NCI-H1092 treated with DMSO at 0.1 percent for 48 hours (cell line): ENCODE data around the gene AMIGO2.
"Not testable (repeated sequence)": the region's sequence is repeated elsewhere in the genome, so short reads cannot be mapped to it uniquely, and the experiment has no call there.

Experiments
- DNase-seq: peaks from one replicate; lab custom pipeline; 2025; lab: John Stamatoyannopoulos, UW

AMIGO2 gene, protein sequence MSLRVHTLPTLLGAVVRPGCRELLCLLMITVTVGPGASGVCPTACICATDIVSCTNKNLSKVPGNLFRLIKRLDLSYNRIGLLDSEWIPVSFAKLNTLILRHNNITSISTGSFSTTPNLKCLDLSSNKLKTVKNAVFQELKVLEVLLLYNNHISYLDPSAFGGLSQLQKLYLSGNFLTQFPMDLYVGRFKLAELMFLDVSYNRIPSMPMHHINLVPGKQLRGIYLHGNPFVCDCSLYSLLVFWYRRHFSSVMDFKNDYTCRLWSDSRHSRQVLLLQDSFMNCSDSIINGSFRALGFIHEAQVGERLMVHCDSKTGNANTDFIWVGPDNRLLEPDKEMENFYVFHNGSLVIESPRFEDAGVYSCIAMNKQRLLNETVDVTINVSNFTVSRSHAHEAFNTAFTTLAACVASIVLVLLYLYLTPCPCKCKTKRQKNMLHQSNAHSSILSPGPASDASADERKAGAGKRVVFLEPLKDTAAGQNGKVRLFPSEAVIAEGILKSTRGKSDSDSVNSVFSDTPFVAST

DNA sequence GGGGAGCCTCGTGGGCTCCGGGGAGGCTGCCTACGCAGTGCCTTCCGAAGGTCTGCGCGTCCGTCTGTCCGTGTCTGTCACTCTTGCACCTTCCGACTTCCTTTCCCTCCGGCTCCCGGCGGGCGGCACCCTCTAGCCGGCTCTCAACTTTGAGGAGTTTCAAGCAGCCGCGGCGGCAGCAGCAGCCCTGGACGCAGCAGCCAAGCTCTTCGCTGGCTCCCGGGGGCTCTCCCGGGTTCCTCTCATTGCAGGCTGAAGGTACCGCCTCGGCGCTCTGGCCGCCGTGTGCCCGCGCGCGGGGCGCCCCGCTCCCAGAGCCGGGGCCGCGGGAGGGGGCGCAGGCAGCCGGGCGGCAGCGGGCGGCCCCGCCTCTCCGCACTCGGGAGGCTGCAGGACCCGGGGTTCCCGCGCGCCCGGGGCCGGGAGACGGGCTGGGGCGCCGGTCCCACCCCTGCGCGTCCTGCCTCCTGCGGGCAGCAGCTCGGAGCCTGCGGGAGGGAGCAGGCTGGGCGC, at the start of gene AMIGO2, which contains the start of gene PCED1B:
Gene AMIGO2 (minus strand): TSS at position 492 of the 513 bp plus-strand sequence. CDS start 957 bp downstream, outside the sequence.
Gene PCED1B (plus strand): TSS at position 154 of the 513 bp plus-strand sequence. CDS start 155,443 bp downstream, outside the sequence.
- peak; percentile 81 for DNase-seq

DNA sequence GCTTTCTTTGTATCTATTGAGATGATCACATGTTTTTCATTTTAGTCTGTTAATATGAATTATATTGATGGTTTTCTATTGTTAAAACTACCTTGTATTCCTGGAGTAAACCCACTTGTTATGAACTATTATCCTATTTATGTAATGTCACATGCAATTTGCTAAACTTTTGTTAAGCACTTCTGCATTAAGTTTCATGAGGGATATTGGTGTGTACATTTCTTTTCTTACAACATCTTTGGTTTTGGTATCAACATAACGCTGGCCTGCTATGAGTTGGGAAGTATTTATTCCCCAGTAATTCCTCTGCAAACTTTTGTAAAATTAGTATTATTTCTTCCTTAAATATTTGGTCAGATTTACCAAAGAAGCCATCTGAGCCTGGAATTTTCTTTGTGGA, 46.5 kb upstream of the AMIGO2 start:
- DNase-seq: no peak

DNA sequence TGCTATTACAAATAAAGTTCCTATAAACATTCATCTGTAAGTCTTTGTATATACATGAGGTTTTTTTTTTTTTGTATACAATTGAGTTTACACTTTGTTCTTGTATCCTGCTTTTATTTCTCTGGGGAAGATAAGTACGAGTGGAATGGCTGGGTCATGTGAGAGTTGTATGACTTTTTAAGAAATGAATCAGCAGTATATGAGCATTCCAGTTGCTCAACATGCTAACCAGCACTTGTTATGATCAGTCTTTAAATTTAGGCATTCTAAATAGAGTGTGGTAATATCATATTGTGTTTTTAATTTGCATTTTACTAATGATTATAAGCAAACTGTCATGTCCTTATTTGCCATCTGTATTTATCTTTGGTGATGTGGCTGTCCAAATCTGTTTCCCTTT, 44.7 kb upstream of the AMIGO2 start:
- no peak for DNase-seq

DNA sequence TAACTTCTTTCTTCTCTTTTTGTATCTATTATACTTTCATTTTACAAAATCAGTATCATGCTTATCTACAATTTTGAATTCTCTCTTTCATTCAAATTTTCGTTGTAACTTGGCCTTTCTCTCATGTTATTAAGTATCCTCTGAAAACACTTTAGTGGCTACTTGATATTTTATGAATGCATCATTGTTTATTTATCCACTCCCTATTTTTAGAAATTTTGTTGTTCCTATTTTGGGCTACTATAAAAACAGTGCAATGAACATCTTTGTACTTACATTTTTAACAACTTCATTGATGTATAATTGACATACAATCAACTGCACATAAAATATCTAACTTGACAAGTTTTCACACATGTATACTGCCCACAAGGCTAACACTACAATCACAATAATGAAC, 44.0 kb upstream of the AMIGO2 start:
- DNase-seq: no peak

DNA sequence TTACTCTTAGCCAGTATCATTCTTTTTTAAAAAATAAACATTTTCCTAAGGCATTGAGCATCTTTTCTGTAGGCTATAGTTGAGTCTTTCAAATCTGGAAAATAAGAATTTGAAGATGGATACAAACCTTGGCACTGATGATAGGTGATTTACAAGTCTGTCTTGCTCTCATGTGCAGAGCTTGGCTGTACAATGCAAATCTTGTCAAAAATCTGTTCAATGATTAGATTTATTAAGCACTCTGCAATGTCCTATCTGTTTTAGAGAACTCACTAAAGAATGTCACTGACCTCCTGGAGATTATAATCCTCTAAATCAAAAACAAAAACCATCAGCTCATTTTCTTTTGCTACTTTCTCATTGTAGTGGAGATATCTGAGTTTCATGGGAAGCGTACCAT, 42.8 kb upstream of the AMIGO2 start:
- DNase-seq: no peak

DNA sequence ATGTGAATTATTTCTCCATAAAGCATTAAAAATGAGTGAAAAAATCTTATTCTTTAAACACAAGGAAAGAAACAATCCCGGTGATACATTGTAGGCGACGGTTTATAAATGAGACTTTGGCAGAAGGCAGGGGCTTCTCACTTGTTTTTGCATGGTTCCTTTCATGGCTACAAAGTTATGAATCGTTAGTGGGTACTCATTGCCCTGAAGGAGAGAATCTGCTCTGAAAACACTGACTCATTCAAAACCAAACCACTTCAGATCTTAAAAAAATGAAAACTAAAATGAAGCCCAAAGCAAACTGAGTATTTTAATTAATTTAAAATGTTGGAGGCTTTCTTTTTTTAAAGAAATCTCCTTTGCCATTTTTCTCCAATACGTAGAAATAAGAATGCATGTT, 41.4 kb upstream of the AMIGO2 start:
- no peak for DNase-seq

DNA sequence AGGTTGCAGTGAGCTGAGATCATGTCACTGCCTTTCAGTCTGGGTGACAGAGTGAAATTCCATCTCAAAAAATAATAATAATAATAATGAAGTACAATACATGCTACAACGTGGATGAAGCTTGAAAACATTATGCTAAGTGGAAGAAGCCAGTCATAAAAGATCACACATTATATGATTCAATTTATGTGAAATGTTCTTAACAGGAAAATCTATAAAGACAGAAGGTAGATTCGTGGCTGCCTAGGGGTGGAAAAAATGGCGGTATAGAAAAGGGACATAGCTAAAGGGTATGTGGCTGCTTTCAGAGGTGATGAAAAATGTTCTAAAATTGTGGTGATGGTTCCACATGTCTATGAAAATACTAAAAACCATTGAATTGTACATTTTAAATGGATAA, 41.0 kb upstream of the AMIGO2 start:
- DNase-seq: no peak

DNA sequence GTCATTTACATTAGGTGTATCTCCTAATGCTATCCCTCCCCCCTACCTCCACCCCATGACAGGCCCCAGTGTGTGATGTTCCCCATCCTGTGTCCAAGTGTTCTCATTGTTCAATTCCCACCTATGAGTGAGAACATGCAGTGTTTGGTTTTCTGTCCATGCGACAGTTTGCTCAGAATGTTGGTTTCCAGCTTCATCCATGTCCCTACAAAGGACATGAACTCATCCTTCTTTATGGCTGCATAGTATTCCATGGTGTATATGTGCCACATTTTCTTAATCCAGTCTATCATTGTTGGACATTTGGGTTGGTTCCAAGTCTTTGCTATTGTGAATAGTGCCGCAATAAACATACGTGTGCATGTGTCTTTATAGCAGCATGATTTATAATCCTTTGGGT, 37.5 kb upstream of the AMIGO2 start:
- not testable (repeated sequence) for DNase-seq

DNA sequence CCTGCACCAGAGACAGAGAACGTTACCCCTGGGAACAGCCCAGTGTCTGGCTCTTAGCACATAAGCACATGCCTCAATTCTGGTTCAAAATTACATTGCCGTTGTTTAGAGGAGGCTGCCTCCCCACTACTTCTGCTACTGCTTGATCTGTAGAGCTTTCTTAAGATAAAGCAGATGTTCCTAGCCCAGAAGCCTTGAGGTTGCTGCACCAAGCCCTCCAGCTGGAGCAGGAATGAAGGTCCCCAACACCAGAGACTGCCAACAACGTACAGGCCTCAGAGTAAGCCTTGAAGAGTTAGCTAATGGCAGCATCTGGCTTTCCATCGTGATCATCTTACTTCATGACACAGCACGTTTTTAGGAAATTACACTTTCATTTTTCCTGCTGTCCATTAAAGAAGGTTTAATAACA, 34.7 kb upstream of the AMIGO2 start:
- no peak for DNase-seq

DNA sequence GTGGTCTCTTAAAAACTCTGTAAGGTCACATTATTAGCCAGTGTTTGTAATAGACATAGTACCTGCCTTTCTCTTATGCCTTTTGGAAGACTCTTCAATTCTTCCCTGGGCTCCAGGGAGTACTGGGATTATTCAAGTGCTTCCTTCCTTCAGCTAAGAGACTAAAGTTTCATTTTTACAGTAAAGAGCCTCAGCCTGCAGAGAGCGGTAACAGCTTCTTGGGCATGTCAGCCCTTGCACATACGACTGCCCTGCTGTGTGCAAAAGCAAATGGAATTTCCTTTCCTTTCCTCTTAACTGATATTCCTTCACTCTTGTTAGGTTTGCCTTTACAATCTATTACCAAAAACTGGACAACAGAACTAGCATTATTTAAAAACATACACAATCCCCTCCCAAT, 32.9 kb upstream of the AMIGO2 start:
- DNase-seq: no peak

DNA sequence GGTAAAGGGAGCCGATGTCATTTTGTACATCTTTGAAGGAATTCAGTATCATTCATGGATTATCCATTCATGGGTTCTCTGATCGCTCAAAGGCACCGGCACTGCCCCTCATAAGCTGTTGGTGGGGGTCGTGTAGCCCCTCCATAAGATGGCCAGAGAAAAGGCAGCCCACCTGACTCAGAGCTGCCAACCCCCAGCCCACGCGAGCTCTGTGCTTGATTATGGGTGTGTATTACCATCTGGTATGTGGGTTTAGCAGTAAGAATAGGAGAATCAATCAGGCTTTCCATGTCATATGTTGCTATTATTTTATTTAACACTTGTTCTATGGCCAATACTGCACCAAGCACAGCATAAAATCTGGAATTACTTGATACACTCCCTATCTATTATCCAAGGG, 32.1 kb upstream of the AMIGO2 start:
- no peak for DNase-seq

DNA sequence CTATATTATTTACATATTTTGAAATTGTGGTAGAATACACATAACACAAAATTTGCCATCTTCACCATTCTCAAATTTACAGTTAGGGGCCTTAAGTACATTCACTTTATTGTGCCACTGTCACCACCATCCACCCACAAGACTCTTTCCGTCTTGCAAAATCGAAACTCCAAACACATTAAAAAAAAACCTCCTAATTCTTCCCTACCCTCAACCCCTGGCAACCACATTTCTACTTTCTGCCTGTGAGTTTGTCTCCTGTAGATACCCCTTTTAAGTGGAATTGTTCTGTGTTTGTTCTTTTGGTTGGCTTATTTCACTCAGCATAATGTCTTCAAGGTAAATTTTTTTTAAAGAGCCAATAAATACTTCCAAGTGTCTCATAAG, 31.6 kb upstream of the AMIGO2 start:
- no peak for DNase-seq

DNA sequence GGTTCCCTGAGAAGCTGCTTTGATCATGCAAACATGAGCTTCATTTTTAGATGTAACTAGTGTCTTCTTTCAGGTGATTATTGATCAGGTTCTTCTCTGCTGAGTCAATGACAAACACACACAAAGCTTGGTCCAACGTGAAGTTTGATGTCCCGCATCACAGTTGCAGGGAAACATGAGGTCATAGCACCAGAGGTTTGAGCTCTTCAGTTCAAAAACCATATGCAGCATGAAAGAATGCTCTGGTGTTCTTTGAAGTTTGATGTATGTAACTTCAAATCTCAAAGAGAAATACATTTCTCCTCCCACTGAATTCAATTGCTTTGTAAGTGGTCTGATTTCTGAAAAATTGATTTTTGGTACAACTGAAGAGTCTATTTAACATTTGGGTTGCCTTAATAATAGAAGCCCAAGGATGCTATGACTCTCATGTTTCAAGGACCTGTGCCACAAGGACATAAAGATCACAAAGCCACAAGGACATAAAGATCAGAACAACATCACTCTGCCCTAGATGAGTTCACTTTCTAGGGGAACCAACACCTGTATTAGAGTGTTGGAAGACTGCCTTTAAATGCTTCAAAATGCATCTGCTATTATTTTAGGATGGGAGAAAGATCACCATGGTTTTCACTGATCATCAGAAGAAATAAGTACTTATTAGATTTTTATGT, 31.1 kb upstream of the AMIGO2 start:
- DNase-seq: no peak

DNA sequence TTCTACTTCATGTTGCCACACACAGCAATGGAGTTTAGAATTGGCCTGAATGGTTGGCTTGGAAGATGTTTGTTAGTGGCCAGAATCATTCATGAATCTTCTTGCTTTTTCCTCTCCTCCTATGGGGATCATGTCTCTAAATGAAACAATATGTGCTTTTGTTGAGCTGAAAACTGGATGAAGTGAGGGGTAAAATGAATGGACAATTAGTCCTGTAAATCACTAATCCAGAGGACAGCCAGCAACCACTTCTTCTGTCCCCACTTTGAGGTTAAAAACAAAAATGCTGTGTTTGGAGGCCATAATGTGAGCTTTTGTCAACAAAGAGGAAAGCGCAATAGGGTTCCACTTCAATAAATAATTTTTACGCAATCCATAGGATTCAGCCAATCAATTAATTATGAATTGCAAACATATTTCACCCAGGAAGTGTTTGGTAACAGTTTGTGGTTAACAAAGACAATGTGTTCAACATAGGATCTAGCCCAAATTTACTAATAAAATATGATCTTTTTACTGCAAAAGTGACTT, 30.3 kb upstream of the AMIGO2 start:
- DNase-seq: no peak

DNA sequence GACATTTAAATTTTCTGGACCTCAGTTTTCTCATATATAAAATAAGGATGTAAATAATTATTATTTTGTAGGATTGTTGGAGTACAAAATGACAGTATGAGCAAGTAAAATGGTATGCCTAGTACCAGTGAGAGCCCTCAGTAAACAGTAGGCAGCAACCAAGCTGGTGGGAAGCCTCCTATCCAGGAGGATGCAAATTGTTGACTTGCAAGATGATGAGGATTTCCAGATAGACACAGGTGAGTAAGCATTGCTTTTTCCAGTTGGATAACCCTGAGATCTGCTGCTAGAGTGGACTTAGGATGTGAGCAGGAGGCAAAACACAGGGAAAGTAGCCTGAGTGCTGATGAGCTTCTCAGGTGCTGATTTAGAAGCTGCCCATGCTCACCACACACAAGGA, 28.2 kb upstream of the AMIGO2 start:
- no peak for DNase-seq

DNA sequence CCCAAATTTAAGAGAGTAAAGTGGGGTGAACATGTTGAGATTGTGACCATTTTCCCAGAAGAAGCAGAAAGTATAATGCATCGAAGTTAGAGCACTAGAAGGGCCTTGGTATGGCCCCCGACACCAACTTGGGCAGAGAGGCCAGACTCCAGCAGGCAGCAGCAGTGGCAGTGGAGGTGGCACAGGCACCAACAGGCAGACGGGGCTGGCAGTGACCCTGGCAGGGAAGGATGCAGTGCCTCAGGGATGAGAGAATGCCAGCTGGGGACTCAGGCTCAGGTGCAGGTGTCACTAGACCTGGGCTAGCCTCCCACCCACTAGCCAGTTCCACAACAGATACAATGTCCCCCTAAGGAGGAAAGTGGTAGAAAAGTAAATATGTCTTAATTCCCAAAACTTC, 27.7 kb upstream of the AMIGO2 start:
- DNase-seq: no peak

DNA sequence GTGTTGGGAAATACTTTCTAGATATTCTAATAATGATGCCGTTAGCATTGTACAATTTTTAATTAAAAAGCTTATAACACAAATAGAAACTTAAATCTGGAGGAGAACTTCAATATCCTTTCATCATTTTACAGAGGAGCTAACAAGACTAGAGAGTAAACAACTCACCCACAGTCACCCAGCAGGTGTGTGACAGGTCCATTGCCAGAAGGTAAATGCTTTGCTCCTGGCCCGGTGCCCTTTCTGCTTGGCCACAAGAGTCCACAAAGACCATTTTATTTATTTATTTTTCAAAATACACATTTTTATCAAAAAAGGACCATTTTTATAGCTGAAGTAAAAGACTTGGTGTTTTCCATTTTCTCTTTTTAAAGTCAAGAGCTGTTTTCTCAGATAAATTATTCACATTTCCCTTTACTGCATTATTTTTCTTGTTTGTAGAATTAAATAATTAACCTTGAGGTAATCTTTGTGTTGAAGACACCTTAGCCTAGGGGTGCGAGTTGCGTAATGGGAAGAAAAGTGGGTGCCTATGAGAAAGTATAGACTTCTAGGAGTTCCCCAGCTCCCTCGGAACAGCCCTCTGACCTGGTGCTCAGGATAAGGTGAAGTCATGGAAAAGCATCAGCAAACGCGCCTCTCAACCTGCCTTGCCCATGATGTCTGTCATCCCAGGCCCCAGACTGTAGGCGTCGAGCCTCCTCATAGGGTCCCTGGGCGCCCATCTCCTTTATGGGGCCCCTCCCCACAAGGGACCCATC, 26.3 kb upstream of the AMIGO2 start:
- peak; percentile 86 for DNase-seq

DNA sequence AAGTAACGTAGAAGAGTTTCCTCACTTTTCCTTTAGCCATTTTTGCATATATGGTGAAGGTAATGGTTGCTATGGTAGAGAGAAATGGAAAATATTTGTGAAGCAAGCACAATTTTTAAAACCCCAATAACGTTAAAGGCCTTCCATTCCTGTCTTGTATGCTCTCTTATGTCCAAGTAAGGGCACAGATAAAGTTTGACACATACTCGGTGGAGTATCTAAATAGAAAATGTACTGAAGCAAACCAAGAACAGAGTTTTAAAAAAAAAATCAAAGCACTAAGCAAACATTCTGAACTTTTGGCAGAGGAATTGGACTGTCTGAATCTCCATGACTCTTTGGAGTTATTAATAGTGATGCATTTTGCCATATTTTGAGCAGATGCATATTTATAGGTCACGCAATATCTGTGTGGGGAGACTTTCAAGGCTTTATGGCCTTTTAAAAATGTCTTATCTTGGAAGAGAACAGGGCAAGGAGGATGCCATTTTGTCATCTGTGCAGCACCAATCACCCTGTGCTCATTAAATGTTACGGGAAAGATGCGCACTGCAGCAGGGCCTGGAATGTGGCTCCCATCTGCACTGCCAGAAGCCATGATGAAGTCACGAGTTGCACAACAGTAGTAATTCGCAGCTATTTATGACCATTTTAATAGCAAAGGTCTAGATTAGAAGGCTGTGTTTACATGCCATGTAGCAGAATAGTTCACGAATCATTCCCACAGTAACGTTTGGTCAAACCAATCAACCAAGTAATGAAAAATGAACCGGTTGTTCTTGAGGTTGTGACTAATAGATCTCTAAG, 23.3 kb upstream of the AMIGO2 start:
- no peak for DNase-seq

DNA sequence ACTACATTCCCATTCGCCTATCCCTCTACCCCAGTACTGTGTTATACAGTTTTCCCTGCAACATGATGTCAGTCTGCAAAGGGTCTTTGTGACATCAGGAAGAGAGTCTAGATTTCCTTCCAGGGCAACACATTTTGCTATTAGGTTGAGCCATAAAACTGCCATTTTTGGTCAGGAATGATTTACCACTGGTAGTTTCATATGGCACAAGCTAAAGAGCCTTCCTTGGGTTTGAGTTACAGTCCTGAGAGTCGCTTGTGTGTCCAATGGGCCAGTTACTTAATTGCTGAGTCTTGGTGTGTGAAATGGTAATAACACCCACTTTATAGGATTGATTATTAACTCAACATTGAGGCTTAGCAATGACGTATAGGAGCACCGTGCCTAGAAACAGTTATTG, 22.6 kb upstream of the AMIGO2 start:
- DNase-seq: no peak

DNA sequence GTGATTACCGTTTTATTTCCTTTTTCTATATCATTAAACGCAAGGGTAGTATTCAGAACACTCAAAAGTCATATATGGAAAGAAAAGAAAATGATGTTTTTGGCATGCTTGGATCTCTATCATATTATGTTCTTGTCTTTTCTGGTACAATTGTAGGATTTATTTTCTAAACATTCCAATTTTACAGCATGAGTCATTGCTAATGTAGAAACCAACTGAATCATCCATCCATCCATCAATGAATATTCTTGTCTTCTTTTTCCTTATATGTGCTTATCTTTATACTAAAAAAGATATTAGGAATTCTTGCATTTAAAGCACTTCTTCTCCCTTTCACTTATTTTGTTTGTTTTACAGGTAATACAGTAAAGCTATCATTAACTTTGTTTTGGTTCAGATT, 20.4 kb upstream of the AMIGO2 start:
- DNase-seq: no peak

DNA sequence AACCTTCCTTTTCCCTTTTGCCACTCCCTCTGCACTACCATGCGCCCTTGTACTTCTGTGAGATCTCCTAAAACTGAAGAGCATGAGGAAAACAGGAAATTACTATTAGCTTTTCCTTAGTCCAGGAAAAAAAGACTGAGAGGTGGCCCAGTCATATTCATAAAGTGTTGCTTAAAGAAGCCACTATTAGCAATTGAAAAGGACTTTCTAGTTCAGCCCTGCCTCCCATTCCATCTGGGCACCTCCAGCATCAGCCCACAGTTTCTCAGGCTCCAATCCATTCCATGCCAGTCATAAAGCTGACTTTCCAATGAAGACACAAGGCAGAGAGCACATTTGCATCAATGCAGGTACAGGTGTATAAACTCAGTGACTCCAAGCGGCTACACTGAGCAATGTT, 19.9 kb upstream of the AMIGO2 start:
- no peak for DNase-seq
